Effector CD8-positive, alpha-beta T cell (primary cell): ENCODE results near the gene SCN1B.

Experiments used
- DNase-seq: peaks from one replicate; lab custom pipeline; 2025; lab: John Stamatoyannopoulos, UW

The SCN1B gene

DNA sequence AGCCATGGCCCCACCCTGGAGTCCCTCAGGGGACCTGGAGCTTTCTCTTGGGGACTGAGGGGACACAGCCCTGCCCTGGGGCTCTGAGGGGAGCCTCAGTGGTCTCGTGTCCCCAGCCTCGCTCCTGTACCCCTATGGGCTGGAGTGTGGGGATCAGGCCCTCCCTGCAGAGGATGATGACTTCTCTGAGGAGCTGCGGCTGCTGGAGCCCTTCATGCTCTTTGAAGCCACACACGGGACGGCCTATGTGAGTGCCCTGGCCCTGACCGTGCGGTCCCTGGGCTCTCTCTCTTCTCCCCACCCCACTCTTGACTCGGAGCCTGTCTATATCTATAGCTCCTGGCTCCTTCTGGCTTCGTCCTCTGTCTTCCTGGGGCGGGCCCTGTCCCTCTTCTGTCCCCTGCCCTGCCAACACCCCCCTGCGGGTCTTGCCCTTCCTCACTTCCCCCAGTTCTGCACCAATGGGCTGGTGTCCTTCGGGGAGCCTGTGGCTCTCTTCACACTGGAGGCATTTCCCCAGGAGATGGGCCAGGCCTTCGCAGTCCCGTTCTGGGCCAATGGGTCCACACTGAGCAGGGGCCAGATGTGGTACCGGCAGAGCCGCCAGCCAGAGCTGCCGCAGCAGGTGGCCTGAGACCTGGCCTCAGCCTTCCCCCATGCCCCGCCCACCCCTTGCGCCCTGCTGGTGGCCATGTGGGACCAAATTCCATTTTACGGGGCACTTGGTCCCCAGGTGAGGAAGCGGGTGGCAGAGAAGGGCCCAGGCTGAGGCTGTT, 44.3 kb downstream of the SCN1B start:
- DNase-seq = no peak

- DNase-seq = no peak
These were observed 45.1 kb downstream of the SCN1B start for GRCh38 chr19:35075202-35076025.

DNA sequence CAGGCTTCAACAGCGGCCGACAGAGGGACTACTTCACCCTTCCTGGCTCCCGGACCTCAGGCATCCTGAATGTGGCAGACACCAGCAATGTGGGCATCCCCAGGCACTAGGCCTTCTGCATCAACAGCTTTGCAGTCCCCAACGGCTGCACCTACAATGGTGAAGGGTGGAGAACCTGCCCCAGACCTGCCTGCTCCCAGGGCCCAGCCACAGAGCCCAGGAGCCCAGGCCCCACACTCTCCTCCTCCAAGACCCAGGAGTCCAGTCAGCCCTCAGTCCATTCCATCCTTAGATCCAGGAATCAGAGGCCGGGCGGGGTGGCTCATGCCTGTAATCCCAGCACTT, 45.7 kb downstream of the SCN1B start:
- no peak for DNase-seq

- DNase-seq = no peak
These were observed 46.4 kb downstream of the SCN1B start for GRCh38 chr19:35076657-35077056.

DNA sequence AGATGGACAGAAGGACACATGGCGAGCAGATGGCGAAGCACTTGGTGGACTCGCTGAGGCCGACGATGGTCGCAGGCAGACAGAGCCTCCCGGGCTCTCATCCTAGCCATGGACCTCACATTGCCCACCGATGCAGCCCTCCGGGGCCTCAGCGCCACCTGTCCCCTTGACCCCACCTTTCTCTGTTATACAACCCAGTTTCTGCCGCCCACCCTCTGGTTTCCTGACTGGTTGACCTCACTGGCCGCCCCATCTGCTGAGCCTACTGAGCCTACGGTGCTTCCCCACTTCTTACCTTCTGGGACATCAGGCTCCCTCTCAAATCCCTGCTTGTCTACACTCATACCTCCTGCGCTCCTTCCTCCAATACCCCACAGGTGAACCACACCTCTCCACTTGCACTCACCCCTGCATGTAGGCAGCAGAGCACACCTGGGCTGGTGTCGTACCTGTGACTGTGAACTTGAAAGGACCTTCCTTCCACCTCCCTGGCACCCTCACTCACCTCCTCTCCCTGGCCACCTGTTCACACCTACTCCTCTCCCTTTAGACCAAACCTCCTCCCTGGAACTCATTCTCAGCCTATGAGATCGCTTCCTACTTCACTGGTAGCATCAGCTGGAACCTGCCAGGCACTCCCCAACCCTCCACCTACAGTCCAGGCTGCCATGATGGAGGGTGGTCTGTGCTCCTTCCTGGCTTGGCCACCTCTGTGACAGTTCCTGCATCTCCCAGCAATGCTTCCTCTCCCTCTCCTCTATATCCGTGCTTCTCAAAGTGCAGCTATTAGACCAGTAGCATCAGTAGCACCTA, 47.3 kb downstream of the SCN1B start:
- no peak for DNase-seq

GRCh38 chr19:35079826-35080225, 49.6 kb downstream of the SCN1B start:
- DNase-seq = no peak

DNA sequence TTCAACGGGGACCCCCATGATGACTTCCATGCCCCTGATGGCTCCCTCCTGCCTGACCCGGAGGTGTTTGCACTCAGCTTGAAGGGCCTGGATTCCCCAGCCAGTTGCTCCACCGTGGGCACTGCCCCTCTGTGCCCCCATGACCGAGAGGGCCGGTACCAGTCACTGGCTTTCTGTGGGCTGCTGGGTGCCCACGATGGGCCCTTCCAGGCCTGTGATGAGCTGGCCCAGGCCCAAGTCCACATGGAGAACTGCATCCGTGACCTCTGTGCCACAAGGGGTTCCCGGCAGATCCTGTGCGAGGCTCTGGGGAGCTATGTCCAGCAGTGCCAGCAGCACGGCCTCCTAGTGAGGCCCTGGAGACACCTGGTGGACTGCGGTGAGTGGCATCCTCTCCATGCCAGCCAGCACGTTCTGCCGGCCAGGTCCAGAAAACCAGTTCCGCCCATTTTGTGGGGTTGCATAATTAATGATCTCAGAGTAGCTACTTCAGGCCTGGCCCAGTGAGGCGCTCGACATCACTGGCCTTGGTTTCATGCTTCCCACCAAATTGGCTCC, 50.4 kb downstream of the SCN1B start:
- DNase-seq = no peak

- no peak for DNase-seq
These were observed 50.9 kb downstream of the SCN1B start for GRCh38 chr19:35081201-35081600.

DNA sequence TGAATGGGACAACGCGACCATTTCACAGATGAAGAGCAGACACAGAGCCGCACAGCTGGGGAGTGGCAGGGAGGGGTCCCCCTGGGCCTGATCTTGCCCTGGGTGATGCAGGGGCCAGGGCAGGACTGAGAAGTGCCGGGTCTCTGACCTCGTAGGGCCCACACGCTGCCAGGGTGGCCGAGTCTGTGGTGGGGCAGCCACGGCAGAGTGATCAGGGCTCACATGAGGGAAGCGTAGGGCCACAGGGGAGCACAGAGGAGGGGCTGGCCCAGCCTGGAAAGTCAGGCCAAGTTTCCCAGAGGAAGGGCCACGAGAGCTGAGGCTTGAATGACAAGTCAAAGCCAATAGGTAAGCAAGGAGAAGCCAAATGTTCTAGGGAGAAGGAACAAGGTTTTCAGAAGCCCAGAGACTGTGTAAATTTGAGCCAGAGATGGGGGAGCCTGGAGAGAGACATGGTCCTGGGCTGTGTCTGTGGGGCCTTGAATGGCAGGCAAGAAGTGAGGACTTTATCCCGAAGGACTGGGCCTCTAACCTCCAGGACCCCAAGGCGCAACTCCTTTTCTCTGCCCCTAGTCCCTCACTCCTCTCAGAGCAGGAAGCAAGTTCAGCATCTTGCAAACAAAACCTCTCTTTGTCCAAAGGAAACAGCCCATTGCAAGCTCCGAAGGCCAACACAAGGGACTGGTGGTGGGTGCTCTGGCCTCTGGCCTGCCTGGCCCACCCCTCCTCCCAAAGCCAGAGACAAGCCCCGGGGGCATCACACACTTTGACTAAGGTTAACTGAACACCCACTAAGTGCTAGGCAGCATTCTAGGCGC, 53.6 kb downstream of the SCN1B start:
- DNase-seq = no peak

DNA sequence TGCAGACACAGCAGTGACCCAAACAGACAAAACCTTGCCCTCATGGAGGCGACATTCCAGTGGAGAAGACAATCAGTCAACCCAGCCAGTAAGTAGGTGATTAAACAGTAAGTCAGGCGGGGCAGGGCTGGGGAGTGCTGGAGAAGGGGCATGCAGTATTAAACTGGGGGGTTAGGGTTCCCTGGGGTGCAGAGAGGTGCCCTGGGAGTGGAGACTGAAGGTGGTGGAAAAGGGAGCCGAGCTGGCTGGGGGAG, 54.2 kb downstream of the SCN1B start:
- no peak for DNase-seq

GRCh38 chr19:35085947-35086346, 55.7 kb downstream of the SCN1B start:
- no peak for DNase-seq

GRCh38 chr19:35086455-35086854, 56.2 kb downstream of the SCN1B start:
- DNase-seq = no peak

GRCh38 chr19:35087393-35087792, 57.1 kb downstream of the SCN1B start:
- DNase-seq = no peak

DNA sequence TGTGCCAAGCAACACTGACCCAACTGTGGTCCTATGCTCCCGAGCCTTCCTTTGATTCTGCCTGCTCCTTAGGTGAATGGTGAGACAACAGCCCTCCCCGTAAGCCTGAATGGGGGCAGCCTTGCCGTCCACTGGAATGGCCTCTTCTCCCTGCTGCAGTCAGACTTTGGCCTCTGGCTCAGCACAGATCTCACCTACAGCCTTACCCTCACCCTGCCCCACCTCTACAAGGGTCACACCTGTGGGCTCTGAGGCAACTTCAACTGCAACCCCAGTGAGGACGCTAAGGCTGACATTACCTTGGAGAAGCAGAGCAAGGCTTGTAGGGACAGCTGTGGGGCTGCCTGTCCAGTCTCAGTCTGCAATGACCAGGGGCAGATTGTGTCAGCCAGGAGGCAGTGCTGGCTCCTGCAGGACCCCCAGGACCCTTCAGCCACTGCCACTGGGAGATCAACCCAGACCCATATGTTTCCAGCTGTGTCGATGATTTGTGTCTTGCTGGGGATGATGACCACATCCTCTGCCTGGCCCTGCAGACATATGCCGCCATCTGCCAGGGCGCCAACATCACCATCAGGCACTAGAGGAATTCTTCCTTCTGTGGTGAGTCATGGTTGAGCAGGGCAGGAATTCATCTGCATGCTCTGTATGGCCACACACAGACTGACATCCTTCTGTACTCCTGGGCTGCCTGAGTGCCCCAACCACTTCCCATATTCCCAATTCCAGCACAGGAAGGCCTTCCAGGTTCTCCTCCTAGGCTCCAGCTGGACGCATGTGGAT, 58.1 kb downstream of the SCN1B start:
- no peak for DNase-seq

- no peak for DNase-seq
These were observed 59.3 kb downstream of the SCN1B start for GRCh38 chr19:35089554-35089953.
